Stimulated activated CD8-positive, alpha-beta memory T cell treated with anti-CD3 and anti-CD28 coated beads, Interleukin-12 subunit alpha, Interleukin-12 subunit beta, amount 100 ng/mL, for 4 hours (primary cell): Measurements from ENCODE around the gene NCR2.
A peak's percentile ranks its signal among the peaks of the same experiment; 100 is the strongest.
"Not testable (repeated sequence)": the region's sequence is repeated elsewhere in the genome, so short reads cannot be mapped to it uniquely, and the experiment has no call there.

Experiments
- DNase-seq: peaks from one replicate; pipeline ENCODE4 v3.0.0-alpha.2; 2020; ENCODE audit warnings: low read depth

The NCR2 gene, protein sequence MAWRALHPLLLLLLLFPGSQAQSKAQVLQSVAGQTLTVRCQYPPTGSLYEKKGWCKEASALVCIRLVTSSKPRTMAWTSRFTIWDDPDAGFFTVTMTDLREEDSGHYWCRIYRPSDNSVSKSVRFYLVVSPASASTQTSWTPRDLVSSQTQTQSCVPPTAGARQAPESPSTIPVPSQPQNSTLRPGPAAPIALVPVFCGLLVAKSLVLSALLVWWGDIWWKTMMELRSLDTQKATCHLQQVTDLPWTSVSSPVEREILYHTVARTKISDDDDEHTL

DNA sequence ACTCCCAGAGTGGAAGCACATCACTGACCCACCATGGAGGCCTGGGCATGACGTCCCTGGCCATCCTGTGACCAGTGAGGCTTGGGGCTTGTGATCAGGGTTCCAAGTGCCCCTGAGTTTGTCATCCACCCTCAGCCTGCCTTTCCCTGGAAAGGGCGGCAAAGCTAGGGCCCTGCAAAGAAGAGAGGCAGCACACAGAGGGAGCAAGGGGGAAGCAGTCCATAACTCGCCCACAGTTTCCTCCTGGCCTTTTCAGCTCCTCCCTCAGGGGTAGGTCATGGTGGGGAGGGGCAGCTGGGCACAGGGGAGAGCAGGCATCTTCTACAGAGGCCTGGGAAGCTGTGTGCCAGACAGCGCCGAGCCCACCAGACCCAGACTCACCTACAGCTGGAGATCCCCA is at the start of gene NCR2:
NCR2 (plus strand) TSS at position 313 of the 400 bp plus-strand sequence. CDS start 269 bp downstream, outside the sequence.
- no peak for DNase-seq

DNA sequence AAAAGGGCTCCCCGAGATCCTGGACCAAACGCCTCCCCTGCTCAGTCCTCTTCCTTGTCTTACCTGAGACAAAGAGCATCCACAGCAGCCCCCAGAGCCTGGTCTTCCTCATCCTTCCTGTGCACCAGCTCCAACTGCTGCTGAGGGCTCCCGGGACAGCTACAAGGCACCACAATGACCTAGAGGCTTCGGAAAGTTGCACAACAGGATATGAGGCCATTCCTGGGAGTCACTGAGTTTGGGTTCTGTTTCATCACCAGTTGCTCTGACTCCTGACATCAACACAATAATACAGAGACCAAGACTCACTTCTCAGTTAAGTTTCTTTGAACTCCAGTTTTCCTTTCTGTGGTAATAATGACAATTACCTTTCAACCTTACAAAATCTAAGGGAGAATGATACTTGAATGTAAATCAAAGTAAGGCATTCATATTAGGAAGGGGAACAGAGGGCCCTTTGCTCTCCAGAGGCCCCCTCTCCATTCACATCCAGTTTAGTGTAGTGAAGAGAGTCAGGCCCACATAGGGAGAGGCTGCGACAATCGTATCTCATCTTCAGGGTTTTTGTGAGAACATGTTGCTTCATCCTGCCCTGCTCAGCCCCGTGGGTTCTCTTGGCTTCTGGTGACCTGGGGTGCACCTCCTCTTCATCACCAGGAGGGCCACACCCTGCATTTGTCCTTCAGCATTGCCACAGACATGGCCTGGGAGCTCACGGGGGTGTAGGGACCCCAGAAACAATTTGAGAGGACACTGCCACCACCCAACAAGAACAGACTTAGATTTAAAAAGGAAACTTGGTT is 48.7 kb upstream of the NCR2 start, which contains the start of gene TREM1:
TREM1 (minus strand) TSS at position 139 of the 803 bp plus-strand sequence; CDS start at position 112, 27 bp downstream.
- no peak for DNase-seq

DNA sequence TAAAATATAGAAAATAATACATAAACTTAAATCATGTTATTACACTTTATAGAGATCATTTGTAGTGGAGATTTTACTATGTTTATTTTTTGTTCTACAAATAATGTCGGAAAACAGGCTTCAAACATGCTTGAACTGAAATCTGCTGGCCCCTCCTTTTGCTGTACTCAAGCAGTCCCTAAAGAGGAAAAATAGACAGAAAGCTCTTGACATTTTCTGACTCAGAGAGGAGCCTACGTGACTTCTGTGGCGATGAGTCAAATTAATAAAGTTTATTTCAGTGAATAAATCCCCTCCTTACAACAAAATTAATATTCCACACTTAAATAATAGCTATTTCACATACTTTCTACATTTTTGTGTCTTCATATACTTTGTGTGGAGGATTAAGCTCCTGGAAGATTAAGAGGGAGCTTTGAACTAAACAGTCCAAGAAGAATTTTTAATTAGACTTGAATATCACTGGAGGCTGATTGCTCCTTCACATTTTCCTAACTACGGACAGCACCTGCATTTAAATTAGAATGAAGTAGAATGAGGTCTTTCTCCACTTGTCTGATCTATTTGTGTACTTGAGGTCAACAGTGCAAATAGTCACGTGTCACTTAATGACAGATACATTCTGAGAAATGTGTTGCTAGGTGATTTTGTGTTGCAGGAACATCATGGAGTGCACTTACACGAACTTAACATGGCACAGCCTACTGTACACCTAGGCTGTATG is 47.2 kb upstream of the NCR2 start:
- no peak for DNase-seq

DNA sequence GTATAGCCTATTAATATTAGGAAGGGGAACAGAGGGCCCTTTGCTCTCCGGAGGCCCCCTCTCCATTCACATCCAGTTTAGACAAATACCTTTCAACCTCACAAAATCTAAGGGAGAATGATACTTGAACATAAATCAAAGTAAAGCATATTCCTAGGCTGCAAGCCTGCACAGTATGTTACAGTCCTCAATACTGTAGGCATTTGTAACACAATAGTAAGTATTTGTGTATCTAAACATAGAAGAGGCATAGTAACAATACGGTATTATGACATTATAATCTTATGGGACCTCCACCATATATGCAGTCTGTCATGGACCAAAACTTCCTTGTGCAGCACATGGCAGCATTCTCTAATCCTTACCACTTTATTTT is 46.7 kb upstream of the NCR2 start:
- DNase-seq = no peak

DNA sequence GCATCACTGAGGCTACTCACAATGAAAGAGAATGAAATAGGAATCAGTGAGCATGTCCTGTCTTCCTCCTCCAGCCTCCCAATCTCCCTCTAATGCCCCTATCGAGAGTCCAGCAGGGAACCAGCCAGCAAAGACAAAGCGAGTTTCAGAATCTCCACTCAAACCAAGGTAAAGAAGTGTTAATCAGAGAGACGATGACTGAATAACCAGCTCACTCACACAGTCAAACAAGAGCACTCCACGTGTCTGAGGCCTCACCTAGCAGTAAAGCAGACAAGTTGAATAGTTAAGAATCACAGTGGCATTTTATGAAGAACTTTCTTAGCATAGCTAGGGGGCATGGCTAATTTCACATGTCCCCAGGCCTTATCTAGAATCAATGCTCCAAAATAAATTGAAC is 45.6 kb upstream of the NCR2 start:
- no peak for DNase-seq

DNA sequence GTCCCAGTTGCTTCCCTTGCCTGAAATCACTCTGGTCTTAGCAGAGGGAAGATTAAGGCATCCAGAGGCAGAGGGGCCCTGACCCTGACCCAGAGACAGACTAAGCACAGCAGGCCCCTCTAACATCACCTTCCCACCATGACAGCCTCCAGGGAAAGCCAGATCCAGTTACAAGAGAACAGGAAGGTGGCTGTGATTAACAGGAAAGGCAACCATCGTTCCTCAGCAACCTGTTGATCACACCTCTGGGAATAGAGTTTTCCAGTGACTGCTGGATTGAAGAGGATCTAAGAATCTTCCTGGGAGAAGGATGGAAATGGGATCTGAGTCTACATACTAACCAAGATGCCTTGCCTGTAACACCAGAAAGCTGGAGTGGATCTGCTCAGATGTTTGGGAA is 43.7 kb upstream of the NCR2 start:
- no peak for DNase-seq

DNA sequence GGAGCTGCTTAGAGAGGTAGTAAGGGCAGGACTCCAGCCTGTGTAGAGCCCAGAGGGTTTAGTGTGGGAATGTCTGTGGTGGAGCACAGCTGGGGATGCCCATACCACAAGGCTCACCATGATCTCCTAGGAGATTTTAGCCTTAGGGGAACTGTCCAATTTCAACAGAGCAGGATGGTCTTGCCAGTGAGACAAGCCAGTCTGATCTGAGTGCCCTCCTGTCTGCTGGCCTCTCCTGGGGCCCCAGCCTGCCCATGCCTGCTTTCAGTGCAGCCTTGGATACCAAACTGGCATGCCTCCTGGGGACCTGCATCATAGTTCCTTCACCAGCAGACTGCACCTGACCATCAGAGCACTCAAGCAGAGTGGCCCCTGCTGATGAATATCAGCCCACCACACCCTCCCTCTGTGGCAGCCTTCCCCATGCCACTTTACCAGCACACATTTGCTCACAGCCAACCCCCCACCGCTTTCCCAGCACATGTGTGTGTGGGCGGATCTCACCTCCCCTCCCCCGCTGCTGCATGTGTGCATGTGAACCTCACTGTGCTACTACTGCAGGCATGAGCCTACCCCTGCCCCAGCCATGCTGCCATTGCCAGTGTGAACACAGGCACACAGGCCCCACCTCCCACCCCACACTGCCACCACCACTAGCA is 41.1 kb upstream of the NCR2 start:
- DNase-seq = no peak

DNA sequence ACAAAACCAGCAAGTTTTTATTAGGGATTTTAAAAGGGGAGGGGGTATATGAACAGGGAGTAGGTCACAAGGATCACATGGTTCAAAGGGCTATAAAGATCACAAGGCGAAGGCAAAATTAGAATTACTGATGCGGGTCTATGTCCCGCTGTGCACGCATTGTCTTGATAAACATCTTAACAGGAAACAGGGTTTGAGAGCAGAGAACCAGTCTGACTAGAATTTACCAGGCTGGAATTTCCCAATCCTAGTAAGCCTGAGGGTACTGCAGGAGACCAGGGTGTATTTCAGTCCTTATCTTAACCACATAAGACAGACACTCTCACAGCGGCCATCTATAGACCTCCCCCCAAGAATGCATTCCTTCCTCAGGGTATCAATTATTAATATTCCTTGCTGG is 38.2 kb upstream of the NCR2 start:
- DNase-seq = not testable (repeated sequence)

DNA sequence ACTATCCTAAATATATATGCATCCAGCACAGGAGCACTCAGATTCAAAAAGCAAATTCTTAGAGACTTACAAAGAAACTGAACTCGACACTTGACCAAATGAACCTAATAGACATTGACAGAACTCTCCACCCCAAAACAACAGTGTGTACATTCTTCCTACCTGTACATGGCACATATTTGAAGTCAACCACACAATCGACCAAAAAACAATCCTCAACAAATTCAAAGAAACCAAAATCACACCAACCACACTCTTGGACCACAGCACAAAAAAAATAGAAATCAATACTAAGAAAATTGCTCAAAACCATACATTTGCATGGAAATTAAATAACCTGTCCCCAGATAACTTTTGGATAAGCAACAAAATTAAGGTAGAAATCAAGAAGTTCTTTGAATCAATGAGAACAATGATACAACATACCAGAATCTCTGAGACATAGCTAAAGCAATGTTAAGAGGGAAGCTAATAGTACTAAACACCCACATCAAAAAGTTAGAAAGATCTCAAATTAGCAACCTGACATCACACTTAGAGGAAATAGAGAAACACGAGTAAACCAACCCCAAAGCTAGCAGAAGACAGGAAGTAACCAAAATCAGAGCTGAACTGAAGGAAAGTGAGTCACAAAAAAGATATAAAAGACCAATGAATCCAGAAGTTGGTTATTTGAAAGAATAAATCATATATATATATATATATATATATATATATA is 36.5 kb upstream of the NCR2 start:
- no peak for DNase-seq

DNA sequence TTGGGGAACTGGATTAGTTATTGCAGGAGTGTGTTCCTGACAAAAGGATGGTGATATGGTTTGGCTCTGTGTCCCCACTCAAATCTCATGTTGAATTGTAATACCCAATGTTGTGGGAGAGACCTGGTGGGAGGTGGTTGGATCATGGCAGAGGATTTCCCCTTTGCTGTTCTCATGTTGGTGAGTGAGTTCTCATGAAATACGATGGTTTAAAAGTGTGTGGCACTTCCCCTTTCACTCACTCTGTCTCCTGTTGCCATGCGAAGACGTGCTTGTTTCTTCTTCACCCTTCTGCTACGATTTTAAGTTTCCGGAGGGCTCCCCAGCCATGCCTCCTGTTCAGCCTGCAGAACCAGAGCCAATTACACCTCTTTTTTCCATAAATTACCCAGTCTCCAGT is 32.8 kb upstream of the NCR2 start:
- no peak for DNase-seq

DNA sequence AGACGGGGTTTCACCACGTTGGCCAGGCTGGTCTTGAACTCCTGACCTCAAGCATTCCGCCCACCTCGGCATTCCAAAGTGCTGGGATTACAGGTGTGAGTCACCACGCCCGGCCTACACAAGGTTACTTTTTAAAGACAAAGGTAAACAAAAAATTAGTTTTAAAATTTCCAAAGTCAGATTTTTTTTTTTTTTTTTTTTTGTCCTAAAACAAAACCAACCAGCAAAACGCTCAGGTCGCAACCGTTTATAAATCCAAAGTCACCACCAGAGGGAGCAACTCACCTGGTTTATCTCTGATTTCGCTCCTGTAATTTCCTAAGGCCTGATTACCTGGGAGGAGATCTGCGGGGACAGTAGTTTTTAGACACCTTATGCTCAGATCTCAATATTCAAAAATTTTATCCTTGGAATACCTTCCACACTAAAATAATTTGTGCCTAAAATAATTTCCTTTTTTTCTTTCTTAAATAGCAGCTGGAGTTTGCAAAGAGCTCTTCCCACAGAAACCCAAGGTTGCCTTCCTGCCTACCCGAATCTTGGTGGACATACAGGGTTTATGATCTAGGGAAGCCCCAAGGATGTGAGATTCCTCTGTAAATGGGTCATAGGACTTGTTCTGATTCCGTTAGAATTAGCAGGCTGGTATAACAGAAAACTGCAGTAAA is 29.1 kb upstream of the NCR2 start:
- DNase-seq = no peak

DNA sequence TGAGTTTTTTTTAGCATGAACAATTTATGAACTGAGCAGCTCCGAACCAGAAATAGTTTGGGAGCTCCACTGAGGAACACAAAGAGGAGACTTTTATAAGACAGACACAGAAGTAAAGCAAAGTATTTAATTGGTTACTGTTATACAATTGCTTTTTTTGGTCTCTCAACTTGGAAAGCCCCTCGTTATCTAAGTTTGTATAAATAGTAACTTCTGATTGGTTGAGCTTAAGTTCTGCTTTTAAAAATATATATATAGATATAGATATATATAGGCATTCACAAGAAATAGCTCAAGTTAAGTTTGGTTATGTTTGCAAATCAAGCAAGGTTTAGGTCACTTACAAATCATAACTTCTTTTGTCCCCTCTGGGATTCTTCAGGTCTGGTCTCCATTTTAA is 20.2 kb upstream of the NCR2 start:
- no peak for DNase-seq

DNA sequence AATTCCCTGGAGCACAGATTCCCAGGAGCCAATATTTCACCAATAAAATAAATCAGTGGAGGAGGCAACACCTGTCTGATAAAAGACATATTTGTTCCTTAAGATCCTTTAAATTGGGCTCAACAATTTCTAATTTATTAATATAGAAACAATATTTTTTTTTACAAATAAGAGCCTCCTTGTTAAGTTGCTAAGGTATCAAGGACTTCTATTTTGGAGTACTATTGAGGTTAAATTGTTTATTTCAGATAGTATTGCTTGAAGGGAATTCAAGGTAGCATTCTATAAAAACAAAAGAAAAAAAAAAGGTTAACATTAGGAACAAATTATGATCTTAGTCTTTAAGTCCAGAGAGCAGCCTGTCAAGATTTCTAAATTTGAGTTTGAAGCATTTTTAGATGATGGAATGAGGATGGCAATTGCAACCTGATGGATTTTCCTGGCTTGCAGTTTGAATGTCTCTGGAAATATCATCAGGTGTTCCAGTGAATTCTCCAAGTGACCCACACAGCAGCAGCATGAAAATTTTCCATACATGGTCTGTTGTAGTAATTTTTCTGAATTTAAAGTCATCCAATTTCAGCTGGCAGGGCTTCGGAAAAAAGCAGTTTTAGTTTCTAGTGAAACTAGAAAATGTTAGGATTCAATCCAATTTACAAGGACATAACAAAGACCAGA is 19.3 kb upstream of the NCR2 start:
- DNase-seq = no peak

DNA sequence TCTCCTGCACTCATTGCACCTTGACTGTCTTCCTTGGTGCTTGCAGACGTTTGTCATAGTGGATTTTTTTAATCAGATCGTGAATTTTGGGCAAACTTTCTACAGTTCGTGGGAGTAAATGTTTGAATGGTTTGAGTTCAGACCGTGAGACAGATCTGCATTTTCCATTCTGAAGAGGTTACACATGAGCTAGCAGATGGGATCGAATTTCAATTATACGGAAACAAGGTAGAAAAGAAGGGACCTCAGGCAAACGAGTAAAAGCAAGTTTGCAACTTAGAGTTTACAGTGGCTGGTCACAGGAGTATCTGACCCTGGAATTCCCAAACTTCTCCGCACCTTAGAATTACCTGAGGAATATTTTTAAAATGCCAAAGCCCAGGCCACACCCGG is 17.2 kb upstream of the NCR2 start:
- no peak for DNase-seq

DNA sequence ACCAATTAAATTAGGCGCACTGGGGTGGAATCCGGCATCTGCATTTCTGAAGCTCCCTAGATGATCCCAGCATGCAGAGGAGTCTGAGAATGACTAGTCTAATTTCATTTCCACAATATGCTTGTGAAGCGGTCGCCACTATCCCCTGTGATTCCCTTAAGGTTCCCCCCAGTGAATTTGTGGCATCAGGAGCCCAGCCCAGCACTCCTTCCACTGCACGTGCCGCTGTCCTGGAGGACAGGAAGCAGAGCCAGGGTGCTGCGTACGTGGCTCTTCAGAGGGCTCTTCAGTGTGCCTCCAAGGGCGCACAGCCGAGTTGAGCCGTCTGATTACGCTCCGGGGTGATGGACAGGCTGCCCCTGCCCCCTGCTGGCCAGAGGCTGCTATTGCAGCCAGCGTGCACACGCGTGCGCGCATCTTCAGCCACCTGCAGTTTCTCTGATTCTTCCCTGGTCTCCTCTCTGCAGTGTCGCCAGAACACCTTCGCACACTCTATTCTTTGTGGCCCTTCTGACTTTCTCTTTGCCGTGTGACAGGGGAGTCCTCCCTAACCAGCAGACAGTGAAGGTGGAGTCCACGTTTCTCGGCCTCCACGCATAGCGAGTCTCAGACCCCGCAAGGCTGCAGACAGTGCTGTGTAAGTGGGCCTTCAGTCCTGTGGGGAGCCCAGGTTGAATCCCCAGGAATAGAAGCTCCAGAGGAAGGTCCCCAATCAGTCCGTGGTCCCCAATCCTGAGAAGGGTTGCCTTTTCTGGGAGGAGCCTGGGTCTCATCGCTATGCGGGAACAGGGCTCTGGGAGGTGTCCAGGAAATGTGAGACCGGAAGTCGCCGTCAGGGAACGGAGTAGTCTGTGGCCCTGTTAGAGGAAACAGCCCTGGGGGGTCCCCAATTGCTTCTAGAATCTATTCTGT is 16.5 kb upstream of the NCR2 start:
- peak; percentile 67 for DNase-seq

DNA sequence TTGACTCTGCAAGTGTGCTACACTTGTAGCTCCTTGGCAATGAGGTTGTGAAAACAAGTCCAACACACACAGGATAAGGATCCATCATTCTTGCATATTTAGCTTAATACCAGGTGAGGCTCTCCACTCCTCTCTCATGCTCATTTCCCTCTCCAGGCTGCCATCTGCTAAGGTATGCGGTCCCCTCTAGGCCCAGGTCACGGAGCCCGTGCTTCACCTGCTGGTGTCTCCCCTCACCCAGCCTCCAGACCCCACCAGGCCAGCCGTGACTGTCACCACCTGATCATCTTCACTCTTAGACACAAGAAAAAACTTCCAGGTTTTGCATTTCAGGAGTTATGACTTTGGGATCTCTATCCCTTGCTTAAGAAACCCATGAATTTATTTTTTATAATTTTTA is 14.2 kb upstream of the NCR2 start:
- no peak for DNase-seq

DNA sequence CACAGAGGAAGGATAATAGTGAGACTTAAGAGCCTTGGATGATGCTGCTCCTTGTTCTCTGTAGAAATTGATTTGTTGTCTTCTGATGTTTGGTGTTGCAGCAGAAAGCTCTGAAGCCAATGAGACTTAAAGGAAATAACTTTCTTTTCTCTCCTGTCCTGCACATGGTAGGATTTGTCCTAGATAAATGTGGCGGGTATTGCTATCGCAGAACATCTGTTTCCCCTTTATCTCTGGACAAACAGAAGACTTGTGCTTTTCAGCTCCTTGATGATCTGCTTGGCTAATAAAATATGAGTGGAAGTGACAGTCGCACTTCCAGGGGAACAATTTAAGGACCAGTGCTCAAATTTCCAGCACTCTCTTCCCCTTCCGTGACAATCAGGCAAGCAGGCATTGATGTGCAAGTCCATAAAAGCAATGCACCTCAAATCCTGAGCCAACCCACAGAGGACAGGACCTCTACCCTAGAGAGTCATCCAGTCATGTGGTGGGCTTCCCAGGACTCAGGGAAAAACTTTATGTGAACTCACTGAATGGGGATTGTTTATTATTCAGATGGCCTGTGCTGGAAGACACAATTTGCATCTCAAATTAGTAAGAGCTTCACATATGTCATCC is 9.9 kb upstream of the NCR2 start:
- no peak for DNase-seq

DNA sequence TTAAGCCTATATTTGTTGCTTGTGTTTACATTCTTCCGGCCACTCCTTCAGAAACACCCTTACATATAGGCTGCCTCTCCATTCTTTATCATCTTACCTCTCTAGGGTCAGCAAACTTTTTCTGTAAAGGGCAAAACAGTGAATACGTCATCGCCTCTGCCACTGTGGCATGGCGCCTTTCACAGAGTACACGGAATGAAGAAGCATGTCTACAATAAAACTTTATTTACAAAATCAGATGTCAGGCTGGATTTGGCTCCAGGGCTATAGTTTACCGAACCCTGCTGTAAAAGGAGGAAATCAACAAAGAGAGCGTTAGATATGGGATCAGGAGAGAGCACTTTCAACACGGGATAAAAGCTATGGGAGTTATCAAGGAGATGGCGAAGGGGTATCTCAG is 9.3 kb upstream of the NCR2 start:
- no peak for DNase-seq

DNA sequence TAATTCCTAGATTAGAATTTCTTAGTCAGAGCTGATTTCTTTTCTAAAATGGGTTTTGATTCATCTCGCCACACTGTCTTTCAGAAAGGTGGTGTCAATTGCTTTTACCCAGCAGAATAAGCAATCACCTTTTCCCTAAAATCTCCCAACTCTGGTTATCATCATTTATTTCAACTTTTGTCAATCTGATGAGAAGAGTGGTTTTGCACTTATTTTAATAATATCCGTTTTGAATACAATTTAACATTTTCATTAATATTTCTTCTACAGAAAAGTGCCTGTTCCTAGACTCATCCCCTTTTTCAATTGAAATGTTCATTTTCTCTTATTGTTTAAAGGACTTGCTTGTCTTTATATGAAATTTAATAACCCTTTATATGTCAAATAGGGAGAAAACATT is 8.2 kb upstream of the NCR2 start:
- DNase-seq = no peak
